Testis (tissue), 3 donors: Measurements from ENCODE around the gene CTSK. TPM values are rescaled to one million over a fixed set of nuclear protein-coding genes. Genes with fewer than 3 reads are reported as not detected.

ENCODE experiments used
- DNase-seq: peaks from one replicate; pipeline ENCODE4 v3.0.0-alpha.2; 2019
- H3K27ac ChIP-seq, 2 donors: fragments of 200-600 bp; sonication (generic); one replicate each; pipeline ENCODE4 v1.5.1; 2019
- H3K27me3 ChIP-seq: fragments of 200-600 bp; sonication (generic); one replicate; pipeline ENCODE4 v1.5.1; 2019
- H3K36me3 ChIP-seq: fragments of 200-600 bp; sonication (generic); one replicate; pipeline ENCODE4 v1.5.1; 2017; ENCODE audit warnings: low read depth; ENCODE audit errors: missing control alignments
- H3K4me1 ChIP-seq: fragments of 200-600 bp; sonication (generic); one replicate; pipeline ENCODE4 v1.5.1; 2019
- H3K4me3 ChIP-seq, 2 donors: fragments of 200-600 bp; sonication (generic); one replicate each; pipeline ENCODE4 v1.5.1; 2017 to 2019
- H3K9me3 ChIP-seq: fragments of 200-600 bp; sonication (generic); one replicate; pipeline ENCODE4 v1.5.1; 2017
- CTCF ChIP-seq, 3 experiments: fragments of 450-650 bp in 2 of 3; fragments of 200-600 bp in 1 of 3; sonication (generic) in 1 of 3; IDR thresholded peaks; one replicate each; pipeline ENCODE4 v1.5.1; 2016 to 2019; ENCODE audit warnings: antibody characterized with exemption in 3 of 3, mild to moderate bottlenecking in 2 of 3, moderate library complexity in 1 of 3
- POLR2A ChIP-seq: fragments of 450-650 bp; IDR thresholded peaks from one replicate; pipeline ENCODE4 v1.6.1; 2017; ENCODE audit warnings: antibody characterized with exemption, mild to moderate bottlenecking, moderate library complexity
- WGBS, 2 donors: methylation state at CpG; one replicate each; pipeline ENCODE4 v1.1.5; 2018; 5-methylcytosine and 5-hydroxymethylcytosine counted together
- intact Hi-C: fragments of 100-400 bp; cut with DNase I; formaldehyde crosslinking; loops from one replicate; pipeline ENCODE4 v1.15.1; 2023; ENCODE audit warnings: low total_unique reads
- polyA plus RNA-seq: library from polyadenylated mRNA; stranded (reverse); fragments of 350-450 nt; fragmentation: Illumina TruSeq; extraction: RNeasy Lipid Tissue Mini Kit (QIAGEN cat#74804); gene quantifications from one replicate; pipeline ENCODE4 v1.2.3, GENCODE V29; 2014; ENCODE audit warnings: low read depth, low replicate concordance; ENCODE audit not compliant: insufficient read depth
- total RNA-seq, 2 donors: library from RNA; depleted of rRNA; stranded (reverse); fragments of >200 nt; gene quantifications; one replicate each; pipeline ENCODE4 v1.2.3, GENCODE V29; 2016

The CTSK gene
- total and polyA plus RNA-seq, 3 donors from 2014 or later: 15.4 to 56.9 (median 24.7) TPM

DNA sequence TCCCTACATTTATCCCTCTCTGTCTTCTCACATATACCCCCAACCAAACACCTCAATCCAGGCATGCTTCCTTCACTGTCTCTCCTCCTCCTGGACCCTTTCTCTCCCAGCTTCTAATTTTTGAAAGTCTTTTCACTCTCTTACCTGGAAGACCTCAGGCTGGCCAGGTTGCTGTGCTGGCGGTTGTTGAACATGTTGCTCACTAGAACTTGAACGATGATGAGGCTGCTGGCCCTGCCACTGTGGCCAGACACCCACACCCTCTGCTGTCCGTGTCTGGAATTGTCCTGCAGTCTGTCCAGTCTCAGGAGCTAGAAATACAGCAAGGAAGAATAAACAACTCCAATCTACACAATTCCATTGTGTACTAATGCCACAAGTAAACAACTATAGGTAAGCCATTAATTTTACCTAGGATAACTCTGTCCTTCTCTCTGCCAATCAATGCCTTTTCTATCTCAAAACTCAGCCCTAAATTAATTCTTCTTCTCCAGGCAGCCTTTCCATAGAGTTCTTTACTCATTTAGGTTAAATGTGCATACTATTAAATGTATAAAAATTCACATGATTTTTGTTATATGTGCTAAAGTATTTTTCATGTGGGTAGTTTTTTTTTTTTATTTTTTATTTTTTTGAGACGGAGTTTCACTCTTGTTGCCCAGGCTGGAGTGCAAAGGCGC is 5.1 kb upstream of the CTSK start:
- Histone ChIP-seq H3K27ac (no peak overlapping the region), H3K36me3 (no peaks in the 10 kb centered on the region), H3K4me3 (no peak overlapping the region), H3K4me1 (no peaks in the 10 kb centered on the region), H3K9me3 (no peaks in the 10 kb centered on the region), H3K27me3 (no peaks in the 10 kb centered on the region)
- peak; percentile 79 for DNase-seq
- intact Hi-C loops: no loop called here
- 57 to 64% methylated on average over 5 of the region's 5 CpGs for WGBS, 2 donors
- TF ChIP-seq POLR2A (no peak), CTCF (IDR thresholded peaks at IDR 0.05) (peak; percentile 65 to 67 (median 65))

- no peaks in the 10 kb centered on the region for H3K4me1 ChIP-seq
- intact Hi-C loops: no loop called here
- no peak overlapping the region for H3K27ac ChIP-seq
- WGBS, 2 donors: 70 to 77% methylated on average over 9 of the region's 9 CpGs
- H3K27me3 ChIP-seq: no peaks in the 10 kb centered on the region
- no peak for TF ChIP-seq CTCF (IDR thresholded peaks at IDR 0.05)
- no peak for TF ChIP-seq POLR2A
- no peaks in the 10 kb centered on the region for H3K9me3 ChIP-seq
- no peaks in the 10 kb centered on the region for H3K36me3 ChIP-seq
- H3K4me3 ChIP-seq: no peak overlapping the region
- DNase-seq: no peak
Observed at GRCh38 chr1:150810958-150811659, 3.0 kb upstream of the CTSK start.

GRCh38 chr1:150809651-150810050 is 1.6 kb upstream of the CTSK start:
- Histone ChIP-seq H3K9me3 (no peaks in the 10 kb centered on the region), H3K4me1 (no peaks in the 10 kb centered on the region), H3K4me3 (no peak overlapping the region), H3K36me3 (no peaks in the 10 kb centered on the region), H3K27me3 (no peaks in the 10 kb centered on the region), H3K27ac (no peak overlapping the region)
- WGBS, 2 donors: 61 to 75% methylated on average over 3 of the region's 3 CpGs
- intact Hi-C loops: no loop called here
- DNase-seq: no peak
- TF ChIP-seq CTCF (IDR thresholded peaks at IDR 0.05): no peak
- TF ChIP-seq POLR2A: no peak

DNA sequence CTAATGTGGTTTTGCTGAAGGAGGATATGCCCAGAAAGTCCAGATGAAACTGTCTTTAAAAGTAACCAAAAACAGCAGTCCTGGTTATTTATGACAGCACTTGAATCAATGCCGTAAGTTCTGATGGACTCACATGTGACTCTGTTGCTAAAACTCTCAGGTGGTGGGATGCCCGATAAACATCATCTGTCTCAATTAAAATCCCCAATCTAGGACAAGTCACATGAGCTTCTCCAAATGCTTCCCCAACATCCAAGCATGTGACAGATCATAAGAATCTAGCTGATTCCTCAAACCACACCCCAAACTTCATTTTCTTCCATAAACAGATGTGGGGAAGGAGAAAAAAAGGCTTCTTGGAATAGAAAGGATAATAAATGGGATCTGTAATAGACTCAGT is 786 bp upstream of the CTSK start:
- no peaks in the 10 kb centered on the region for H3K36me3 ChIP-seq
- WGBS, 2 donors: 58 to 69% methylated on average over 2 of the region's 2 CpGs
- no peak for TF ChIP-seq POLR2A
- no peak for TF ChIP-seq CTCF (IDR thresholded peaks at IDR 0.05)
- intact Hi-C loops: no loop called here
- H3K4me1 ChIP-seq: no peaks in the 10 kb centered on the region
- no peak overlapping the region for H3K4me3 ChIP-seq
- no peak for DNase-seq
- peak overlapping the region in 1 of 2 donors; percentile 62 for H3K27ac ChIP-seq
- no peaks in the 10 kb centered on the region for H3K27me3 ChIP-seq
- no peaks in the 10 kb centered on the region for H3K9me3 ChIP-seq
